ENCODE measurements around the gene MUS81. TPM values are rescaled to one million over a fixed set of nuclear protein-coding genes. Genes with fewer than 3 reads are reported as not detected.

MUS81 gene
- total and polyA plus RNA-seq, 2 of the 13 experiments (the other 11 are each of a cell fraction or from before 2014, with no cell fraction given): 25.6 to 30.2 TPM

- TF ChIP-seq ZNF407 (CRISPR knock-in tag; IDR thresholded peaks at IDR 0.05; ENCODE audit: not compliant biosample characterization) (no peak), NAIF1 (CRISPR knock-in tag; IDR thresholded peaks at IDR 0.05; ENCODE audit: borderline replicate concordance) (peak; percentile 73; the same call in 1 of the 2 replicates), ATF6 (CRISPR knock-in tag; conservative IDR thresholded peaks at IDR 0.05) (no peak), SNAPC2 (CRISPR knock-in tag; IDR thresholded peaks at IDR 0.05) (no peak), TP53 (CRISPR knock-in tag; conservative IDR thresholded peaks at IDR 0.05) (0 out of 2 replicates have a peak, but pooled peaks have one; percentile 27), RXRA (CRISPR knock-in tag; IDR thresholded peaks at IDR 0.05) (peak; percentile 49), TFE3 (CRISPR knock-in tag; IDR thresholded peaks at IDR 0.05) (no peak; the same call in none of the 2 replicates), HOXA7 (CRISPR knock-in tag; IDR thresholded peaks at IDR 0.05) (0 out of 2 replicates have a peak, but pooled peaks have one; percentile 63), ZNF607 (CRISPR knock-in tag; IDR thresholded peaks at IDR 0.05; ENCODE audit: borderline replicate concordance) (no peak; the same call in 1 of the 2 replicates), MLX (CRISPR knock-in tag; IDR thresholded peaks at IDR 0.05) (0 out of 2 replicates have a peak, but pooled peaks have one; percentile 33), HMGA1 (CRISPR knock-in tag; conservative IDR thresholded peaks at IDR 0.05) (no peak), HDAC2 (CRISPR knock-in tag; IDR thresholded peaks at IDR 0.05) (0 out of 2 replicates have a peak, but pooled peaks have one; percentile 12)
Observed at GRCh38 chr11:65860278-65861164, at the start of gene MUS81 (continued).

All from HepG2 (cell line).